NCI-H1436 treated with DMSO at 0.1 percent for 48 hours (cell line): ENCODE results near the gene PRPF6.
"Not testable (repeated sequence)": the region's sequence is repeated elsewhere in the genome, so short reads cannot be mapped to it uniquely, and the experiment has no call there.

ENCODE experiments used
- DNase-seq: peaks from one replicate; lab custom pipeline; 2025; lab: John Stamatoyannopoulos, UW

Gene PRPF6

GRCh38 chr20:64012385-64013154 is 31.6 kb downstream of the PRPF6 start:
- not testable (repeated sequence) for DNase-seq

- no peak for DNase-seq
Measured at GRCh38 chr20:64015635-64016034, 34.7 kb downstream of the PRPF6 start.

GRCh38 chr20:64021124-64021975 is 40.4 kb downstream of the PRPF6 start:
- no peak for DNase-seq

- DNase-seq, result no peak
Measured at GRCh38 chr20:64022671-64023360, 41.9 kb downstream of the PRPF6 start.

DNA sequence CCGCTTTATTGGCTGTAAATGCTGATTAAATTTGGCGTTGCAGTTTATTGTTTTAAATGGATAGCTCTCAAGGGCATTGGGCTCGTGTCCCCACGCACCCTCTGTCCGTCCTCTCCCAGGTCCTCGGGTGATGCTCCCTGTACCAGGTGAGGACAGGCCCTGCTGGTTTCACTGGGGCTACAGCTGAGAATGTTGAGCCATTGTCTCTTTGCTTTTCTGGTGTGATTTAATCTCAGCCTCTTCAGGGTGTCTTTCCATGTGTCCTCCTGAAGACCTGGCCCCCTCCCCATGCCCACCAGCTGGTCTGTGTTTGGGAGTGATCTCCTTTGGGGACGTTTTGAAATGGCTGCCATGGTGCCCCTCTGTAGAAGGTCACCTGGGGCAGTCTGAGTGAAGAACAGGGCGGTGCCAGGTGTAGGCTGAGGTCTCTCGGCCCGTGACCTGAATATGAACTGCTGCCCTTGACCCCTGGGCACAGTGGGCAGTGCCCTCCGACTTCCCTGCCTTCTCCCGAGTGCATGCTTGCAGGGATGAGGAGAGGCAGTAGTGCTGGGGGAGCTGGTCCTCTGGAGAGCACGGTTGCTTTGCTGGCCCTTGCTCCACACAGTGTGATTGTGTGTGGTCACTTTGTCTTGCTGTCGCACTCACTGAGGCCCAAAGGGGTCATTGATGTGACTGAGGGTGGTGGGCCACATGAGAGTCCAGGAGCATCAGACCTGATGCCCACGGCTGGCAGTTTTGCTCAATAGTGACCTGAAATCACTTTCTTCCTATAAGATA is 42.6 kb downstream of the PRPF6 start:
- DNase-seq, result no peak

DNA sequence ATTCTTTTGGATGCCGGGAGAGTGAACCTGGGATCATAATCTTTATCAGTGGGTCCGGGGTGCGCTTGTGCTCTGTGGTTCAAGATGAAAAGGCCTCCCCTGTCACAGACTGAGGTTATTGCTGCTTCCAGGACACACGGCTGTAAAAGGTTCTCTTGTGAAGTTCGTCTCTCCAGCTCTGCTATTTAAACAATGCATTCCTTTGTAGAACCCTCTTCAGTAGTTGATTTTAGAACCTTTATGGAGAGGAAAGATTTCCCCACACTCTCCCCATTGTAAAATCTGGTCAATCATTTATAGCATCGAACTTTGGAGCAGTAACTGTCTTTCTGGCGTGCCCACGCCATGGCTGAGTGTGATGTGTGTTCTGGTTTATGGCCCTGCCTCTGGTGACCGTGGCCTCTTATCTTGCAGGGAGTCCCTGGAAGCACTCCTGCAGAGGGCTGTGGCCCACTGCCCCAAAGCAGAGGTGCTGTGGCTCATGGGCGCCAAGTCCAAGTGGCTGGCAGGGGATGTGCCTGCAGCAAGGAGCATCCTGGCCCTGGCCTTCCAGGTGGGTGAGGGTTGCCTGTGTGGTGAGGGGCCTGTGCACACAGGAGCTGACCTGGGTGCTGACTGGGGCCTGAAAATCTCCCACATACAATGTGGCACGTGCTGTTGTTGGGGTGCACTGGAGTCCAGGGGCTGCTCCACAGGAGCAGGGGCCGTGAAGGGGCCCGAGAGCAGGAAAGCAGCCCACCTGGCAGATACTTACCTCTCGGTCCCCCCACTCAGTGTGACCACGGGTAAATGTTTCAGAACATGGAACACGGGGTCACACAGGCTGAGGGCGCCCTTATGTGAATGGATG is 43.4 kb downstream of the PRPF6 start:
- DNase-seq, result no peak

DNA sequence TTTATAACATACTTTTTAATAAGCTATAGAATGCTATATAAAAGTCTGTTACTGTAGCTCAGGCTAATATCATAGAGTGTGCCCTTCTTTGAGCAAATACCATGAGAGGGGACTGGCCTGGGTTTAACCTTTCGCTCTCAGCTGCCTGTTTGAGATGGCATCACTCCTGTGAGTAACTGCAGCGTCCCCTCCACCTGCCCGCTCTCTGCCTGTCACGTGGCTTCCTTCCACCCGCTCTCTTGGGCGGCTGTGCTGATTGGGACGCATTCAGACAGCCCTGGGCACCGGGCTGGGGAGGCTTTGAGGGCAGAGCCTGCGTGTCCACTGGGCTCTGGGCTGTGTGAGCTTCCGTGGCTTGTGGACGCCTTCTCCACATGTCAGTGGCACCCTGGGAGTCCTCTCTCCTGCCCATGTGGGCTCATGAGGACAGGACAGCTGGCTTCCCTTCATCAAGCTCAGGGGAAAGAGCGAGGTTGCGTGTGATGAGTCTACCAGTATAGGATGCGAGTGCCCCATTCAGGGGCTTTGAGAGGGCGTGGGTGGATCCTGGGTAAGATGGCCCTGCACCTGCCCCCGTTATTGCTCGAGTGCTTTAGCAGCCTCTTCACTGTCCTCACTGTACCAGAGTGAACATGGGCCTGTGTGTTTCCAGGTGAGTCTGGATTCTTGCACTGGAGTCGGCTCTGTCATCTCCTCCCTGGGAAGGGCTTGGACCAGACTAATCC is 44.3 kb downstream of the PRPF6 start:
- no peak for DNase-seq

DNA sequence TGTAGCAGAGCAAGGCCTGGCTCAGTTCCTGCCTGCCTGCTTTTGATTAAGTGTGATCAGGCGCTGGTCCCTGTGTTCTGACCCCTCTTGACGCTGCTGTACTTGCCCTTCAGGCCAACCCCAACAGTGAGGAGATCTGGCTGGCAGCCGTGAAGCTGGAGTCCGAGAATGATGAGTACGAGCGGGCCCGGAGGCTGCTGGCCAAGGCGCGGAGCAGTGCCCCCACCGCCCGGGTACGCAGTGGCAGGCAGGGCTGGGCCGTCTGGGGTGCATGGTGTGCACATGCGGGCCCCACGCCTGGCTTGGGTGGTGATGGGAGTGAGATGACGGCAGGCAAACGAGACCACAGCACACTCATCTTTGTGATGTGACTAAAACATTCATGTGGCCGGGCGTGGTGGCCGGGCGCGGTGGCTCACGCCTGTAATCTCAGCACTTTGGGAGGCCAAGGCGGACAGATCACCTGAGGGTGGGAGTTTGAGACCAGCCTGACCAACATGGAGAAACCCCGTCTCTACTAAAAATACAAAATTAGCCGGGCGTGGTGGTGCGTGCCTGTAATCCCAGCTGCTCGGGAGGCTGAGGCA is 45.0 kb downstream of the PRPF6 start:
- no peak for DNase-seq

DNA sequence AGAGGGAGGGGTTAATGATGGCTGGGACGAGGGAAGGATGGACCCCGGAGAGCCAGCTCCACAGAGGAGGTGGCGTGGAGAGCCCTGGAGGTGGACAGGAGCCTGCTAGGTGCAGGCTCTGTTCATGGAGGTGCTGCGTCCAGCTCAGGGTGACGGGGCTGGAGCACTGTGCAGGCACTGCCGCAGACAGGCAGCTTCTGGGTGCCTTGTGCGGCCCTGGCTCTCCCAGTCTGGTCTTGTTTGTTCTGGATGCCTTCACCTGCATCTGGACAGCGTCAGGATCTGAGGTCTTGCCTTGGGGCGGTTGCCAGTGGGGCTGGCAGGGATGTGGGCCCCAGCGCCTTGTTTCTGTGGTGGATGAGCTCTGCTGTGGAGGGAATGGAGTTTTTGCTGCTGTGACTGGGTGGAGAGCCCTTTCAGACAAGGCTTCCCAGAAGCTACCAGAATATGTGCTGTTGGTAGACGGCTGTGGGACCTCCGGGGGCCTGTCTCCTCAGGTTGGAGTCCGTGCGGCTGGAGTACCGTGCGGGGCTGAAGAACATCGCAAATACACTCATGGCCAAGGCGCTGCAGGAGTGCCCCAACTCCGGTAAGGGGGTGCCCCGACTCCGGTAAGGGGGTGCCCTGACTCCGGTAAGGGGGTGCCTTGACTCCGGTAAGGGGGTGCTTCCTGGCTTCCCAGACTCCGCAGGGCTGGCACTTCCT is 47.2 kb downstream of the PRPF6 start:
- DNase-seq, result no peak

DNA sequence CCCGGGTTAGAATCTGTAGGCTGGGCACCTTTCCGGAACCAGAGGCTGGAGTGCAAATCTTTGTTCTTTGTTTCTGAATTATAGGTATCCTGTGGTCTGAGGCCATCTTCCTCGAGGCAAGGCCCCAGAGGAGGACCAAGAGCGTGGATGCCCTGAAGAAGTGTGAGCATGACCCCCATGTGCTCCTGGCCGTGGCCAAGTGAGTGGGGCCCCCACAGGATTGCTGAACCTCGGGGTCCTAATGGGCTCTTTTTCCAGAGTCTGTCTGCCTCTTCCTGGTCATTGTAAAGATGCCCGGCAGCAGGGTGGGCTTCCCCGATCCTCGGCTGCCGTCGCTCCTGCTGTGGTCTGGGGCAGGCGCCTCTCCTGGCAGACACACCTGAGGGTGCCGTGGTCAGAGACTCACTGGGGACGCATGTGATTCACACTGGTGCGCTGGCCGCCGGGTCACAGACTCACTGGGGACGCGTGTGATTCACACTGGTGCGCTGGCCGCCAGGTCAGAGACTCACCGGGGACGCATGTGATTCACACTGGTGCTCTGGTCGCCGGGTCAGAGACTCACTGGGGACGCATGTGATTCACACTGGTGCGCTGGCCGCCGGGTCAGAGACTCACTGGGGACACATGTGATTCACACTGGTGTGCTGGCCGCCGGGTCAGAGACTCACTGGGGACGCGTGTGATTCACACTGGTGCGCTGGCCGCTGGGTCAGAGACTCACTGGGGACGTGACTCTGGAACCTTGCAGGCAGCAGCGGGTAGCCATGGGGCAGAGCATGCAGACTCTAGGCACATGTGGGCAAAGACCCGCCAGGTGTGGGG is 48.6 kb downstream of the PRPF6 start:
- DNase-seq, result no peak

DNA sequence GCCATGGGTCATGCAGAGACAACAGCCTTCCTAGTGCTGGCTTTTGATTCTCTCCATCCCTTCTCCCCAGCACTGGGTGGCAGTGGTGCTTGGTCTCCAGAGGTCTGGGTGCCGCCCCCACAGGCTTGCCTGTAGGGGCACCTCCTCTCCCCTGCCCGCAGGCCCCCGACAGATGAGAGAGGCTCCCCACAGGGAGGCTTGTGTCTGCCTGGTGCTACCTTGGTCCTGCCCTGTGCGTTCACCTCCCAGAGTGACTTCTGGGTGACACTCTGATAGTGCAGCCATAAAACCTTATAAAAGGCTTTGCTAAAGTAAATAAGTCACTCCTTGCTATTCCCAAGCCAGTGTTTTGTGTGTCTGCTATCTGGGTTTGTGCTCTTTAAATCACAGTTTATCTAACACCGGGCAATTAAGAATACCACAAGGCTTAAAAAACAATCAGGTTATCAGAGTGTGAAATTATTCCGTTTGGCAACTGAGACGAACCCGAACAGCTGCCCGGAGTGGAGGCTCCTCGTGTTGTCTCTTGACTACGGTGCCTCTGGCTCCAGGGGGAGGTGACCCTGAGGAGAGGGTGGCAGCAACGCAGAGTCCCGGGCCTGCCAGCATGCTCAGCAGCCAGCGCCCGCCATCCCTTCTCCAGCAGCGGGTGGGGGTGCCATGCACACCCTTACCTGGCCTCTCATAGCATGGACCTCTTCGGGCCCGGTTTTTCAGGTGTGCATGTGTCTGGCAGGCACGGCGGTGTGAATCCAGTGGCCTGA is 49.6 kb downstream of the PRPF6 start:
- no peak for DNase-seq

DNA sequence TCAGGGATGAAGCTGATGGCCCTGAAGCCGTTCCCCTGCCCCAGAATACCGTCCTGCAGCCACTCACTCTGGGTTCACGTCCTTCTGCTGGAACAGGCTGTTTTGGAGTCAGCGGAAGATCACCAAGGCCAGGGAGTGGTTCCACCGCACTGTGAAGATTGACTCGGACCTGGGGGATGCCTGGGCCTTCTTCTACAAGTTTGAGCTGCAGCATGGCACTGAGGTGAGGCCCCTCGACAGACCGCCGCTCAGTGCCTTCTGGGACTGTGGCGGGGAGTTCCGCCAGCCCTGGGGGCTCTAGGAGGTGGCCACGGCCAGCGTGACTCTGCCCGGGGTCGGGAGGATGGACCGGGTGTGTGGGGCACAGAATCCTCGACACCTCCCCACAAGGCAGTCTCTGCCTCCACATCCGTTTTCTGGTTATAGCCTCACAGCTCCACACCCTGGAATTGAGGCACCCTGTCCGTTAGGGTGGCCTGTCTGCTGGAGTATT is 50.9 kb downstream of the PRPF6 start:
- no peak for DNase-seq

GRCh38 chr20:64032706-64033624 is 52.0 kb downstream of the PRPF6 start:
- DNase-seq, result no peak

GRCh38 chr20:64033981-64034493 is 53.1 kb downstream of the PRPF6 start:
- no peak for DNase-seq

- no peak for DNase-seq
Measured at GRCh38 chr20:64035066-64035932, 54.4 kb downstream of the PRPF6 start.
